Prostate gland (tissue), 2 donors: ENCODE measurements around the gene TBXA2R.

Experiments
- CTCF ChIP-seq, 4 experiments: fragments of 200-600 bp in 2 of 4; fragments of 450-650 bp in 2 of 4; sonication (generic) in 2 of 4; IDR thresholded peaks; 1 replicate in 3 of 4; 2 replicates in 1 of 4; pipeline ENCODE4 v1.5.1; 2016 to 2019; ENCODE audit warnings: antibody characterized with exemption in 4 of 4, mild to moderate bottlenecking in 2 of 4, moderate library complexity in 2 of 4
- POLR2A ChIP-seq: fragments of 450-650 bp; IDR thresholded peaks from one replicate; pipeline ENCODE4 v1.6.1; 2016; ENCODE audit warnings: antibody characterized with exemption, mild to moderate bottlenecking
- POLR2AphosphoS5 ChIP-seq: sonication (generic); formaldehyde crosslinking; IDR thresholded peaks from one replicate; pipeline ENCODE4 v1.6.1; 2017; ENCODE audit warnings: antibody characterized with exemption

GRCh38 chr19:3578390-3578789 is 28.3 kb downstream of the TBXA2R start:
- no peak for TF ChIP-seq CTCF (IDR thresholded peaks at IDR 0.05)
- no peak for TF ChIP-seq POLR2A
- TF ChIP-seq POLR2AphosphoS5: no peak
